Keratinocyte (primary cell): ENCODE measurements around the gene PTPRD.

Source experiments
- EZH2 ChIP-seq: IDR thresholded peaks from one replicate; pipeline ENCODE4 v1.6.1; 2012; ENCODE audit warnings: inconsistent platforms, mild to moderate bottlenecking, low read length, moderate library complexity
- TF ChIP-seq, protein P1 (sequence below), 3 experiments: IDR thresholded peaks in 1 of 3; conservative IDR thresholded peaks in 1 of 3; optimal IDR thresholded peaks in 1 of 3; 2 replicates in 2 of 3; 3 replicates in 1 of 3; pipeline versions ENCODE3 to v1.5.1; 2011; ENCODE audit warnings: low read length in 3 of 3, mild to moderate bottlenecking in 3 of 3, moderate library complexity in 2 of 3, control low read depth in 1 of 3, inconsistent platforms in 1 of 3; ENCODE audit not compliant: insufficient read depth in 2 of 3; ENCODE audit errors: extremely low read depth in 1 of 3

DNA sequence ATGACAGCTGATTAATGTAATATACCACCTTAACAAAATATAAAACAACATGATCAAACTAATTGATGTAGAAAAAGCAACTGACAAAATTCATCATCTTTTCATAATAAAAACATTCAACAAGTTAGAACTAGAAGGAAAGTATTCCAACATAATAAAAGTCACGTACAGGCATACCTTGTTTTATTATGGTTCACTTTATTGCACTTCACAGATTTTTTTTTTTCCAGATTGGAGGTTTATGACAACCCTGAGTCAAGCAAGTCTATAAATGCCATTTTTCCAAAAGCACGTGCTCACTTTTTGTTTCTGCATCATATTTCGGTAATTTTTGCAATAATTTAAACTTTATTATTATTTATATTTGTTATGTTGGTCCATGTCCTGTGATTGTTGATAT, 1120.3 kb downstream of the PTPRD start:
- TF ChIP-seq, protein P1, sequence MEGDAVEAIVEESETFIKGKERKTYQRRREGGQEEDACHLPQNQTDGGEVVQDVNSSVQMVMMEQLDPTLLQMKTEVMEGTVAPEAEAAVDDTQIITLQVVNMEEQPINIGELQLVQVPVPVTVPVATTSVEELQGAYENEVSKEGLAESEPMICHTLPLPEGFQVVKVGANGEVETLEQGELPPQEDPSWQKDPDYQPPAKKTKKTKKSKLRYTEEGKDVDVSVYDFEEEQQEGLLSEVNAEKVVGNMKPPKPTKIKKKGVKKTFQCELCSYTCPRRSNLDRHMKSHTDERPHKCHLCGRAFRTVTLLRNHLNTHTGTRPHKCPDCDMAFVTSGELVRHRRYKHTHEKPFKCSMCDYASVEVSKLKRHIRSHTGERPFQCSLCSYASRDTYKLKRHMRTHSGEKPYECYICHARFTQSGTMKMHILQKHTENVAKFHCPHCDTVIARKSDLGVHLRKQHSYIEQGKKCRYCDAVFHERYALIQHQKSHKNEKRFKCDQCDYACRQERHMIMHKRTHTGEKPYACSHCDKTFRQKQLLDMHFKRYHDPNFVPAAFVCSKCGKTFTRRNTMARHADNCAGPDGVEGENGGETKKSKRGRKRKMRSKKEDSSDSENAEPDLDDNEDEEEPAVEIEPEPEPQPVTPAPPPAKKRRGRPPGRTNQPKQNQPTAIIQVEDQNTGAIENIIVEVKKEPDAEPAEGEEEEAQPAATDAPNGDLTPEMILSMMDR (optimal IDR thresholded peaks at IDR 0.05 in 1 of 3, IDR thresholded peaks at IDR 0.05 in 1 of 3, conservative IDR thresholded peaks at IDR 0.05 in 1 of 3; ENCODE audit: extremely low read depth in 1 of 3, insufficient read depth in 2 of 3, low read length in 3 of 3) = no peak
- TF ChIP-seq EZH2 = no peak
